KMS-11 (cell line): ENCODE data around the gene EFNA3.
A peak's percentile ranks its signal among the peaks of the same experiment; 100 is the strongest.

Source experiments
- H2AFZ ChIP-seq: fragments of 200-600 bp; sonication (generic); 2 replicates; pipeline ENCODE4 v1.6.1; 2016; ENCODE audit warnings: antibody characterized with exemption, mixed run types, low read depth
- H3K27ac ChIP-seq: fragments of 200-600 bp; sonication (generic); 2 replicates; pipeline ENCODE4 v1.6.1; 2016; ENCODE audit warnings: mild to moderate bottlenecking, mixed run types
- H3K27me3 ChIP-seq: fragments of 200-600 bp; sonication (generic); 2 replicates; pipeline ENCODE4 v1.6.1; 2017; ENCODE audit warnings: mild to moderate bottlenecking, low read depth, mixed run types, moderate library complexity; ENCODE audit not compliant: insufficient read depth
- H3K36me3 ChIP-seq: fragments of 200-600 bp; sonication (generic); 2 replicates; pipeline ENCODE4 v1.6.1; 2017; ENCODE audit warnings: mild to moderate bottlenecking, mixed run types; ENCODE audit not compliant: insufficient read depth
- H3K4me1 ChIP-seq: fragments of 200-600 bp; sonication (generic); 2 replicates; pipeline ENCODE4 v1.6.1; 2016; ENCODE audit warnings: mild to moderate bottlenecking, low read depth, mixed run types; ENCODE audit not compliant: poor library complexity, severe bottlenecking
- H3K4me2 ChIP-seq: fragments of 200-600 bp; sonication (generic); 2 replicates; pipeline ENCODE4 v1.7.0; 2016; ENCODE audit warnings: mild to moderate bottlenecking, mixed run types
- H3K4me3 ChIP-seq: fragments of 200-600 bp; sonication (generic); IDR thresholded peaks from 2 replicates; pipeline ENCODE4 v1.6.1; 2017; ENCODE audit warnings: low read depth, low read length, mixed read lengths; ENCODE audit not compliant: insufficient read depth
- H3K79me2 ChIP-seq: fragments of 200-600 bp; sonication (generic); 2 replicates; pipeline ENCODE4 v1.6.1; 2016; ENCODE audit warnings: low read depth, mixed run types; ENCODE audit not compliant: insufficient read depth
- H3K9ac ChIP-seq: fragments of 200-600 bp; sonication (generic); 2 replicates; pipeline ENCODE4 v1.6.1; 2016; ENCODE audit warnings: mild to moderate bottlenecking, mixed run types
- H4K20me1 ChIP-seq: fragments of 200-600 bp; sonication (generic); 2 replicates; pipeline ENCODE4 v1.6.1; 2016; ENCODE audit warnings: mild to moderate bottlenecking, mixed run types; ENCODE audit not compliant: insufficient read depth
- CTCF ChIP-seq: fragments of 200-600 bp; sonication (generic); conservative IDR thresholded peaks from 2 replicates; pipeline ENCODE4 v1.6.1; 2017; ENCODE audit warnings: low read depth, mild to moderate bottlenecking, antibody characterized with exemption, low read length, moderate library complexity, mixed read lengths

Gene EFNA3

DNA sequence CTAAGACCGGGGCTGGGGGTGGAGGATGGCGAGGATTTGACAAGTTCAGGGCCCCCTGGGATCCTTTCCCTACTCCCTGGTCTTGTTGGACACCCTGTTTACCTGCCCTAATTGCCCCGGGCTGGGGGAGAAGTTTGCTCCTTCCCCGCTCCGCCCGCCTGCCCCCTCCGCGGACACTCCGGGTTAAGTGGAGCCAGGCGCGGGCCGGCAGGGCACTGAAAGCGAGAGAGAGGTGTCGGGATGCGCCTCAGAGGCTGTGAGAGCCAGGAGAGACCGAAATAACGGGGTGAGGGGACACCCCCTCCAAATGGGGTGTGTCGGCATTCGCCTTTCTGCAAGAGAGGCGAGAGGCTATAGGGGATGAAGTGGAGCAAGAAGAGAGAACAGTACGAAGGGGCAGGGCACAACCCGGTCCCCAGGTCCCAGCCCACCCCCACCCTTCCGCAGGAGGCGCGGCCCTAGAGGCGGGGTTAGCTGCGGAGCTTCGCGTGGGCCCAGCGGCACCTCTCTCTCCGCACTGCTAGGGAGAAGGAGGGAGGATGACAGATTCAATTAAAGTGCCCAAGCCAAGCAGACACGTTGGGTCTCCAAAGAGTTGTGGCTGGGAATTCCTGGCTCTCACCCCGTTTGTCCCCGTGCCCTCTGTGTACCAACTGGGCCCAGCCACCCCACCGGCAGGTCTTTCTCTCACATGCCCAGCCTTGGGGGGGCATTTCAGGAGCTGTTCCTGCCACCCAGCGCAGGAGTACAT lies 3.8 kb downstream of the EFNA3 start:
- peaks cover 85% of the 10 kb centered on the region for H3K4me1 ChIP-seq
- H3K36me3 ChIP-seq = no peaks in the 10 kb centered on the region
- no peak overlapping the region for H3K27ac ChIP-seq
- no peaks in the 10 kb centered on the region for H3K79me2 ChIP-seq
- peaks cover 62% of the 10 kb centered on the region for H3K27me3 ChIP-seq
- TF ChIP-seq CTCF = no peak
- peak overlapping the region; percentile 33 for H3K4me3 ChIP-seq
- peak overlapping the region; percentile 77 for H3K4me2 ChIP-seq
- no peaks in the 10 kb centered on the region for H4K20me1 ChIP-seq
- no peak overlapping the region for H3K9ac ChIP-seq
- H2AFZ ChIP-seq = peak overlapping the region; percentile 48

DNA sequence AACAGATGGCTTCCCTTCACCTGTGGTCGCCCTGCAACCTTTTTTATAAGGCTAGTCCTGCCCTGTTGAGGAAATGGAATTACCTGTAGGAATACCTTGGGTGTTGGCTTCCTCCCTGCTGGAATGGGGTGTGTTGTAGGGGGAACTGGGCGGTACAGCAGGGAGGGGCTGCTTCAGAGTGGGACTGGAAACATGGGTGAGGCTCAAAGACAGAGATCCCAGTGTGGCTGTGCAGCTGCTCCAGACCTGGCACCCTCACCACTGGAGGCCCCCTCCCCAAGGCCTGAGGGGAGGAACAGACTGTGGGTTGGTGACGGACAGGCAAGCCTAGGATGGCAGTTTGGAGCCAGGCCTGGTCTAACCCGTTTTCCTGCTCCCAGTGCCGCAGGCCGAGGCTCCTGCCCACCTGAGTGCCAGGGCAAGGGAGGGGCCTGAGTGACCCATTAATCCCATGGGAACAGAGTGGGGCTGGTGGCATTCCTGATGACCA lies 4.5 kb downstream of the EFNA3 start:
- no peaks in the 10 kb centered on the region for H3K36me3 ChIP-seq
- H3K4me3 ChIP-seq = no peak overlapping the region
- no peak overlapping the region for H2AFZ ChIP-seq
- no peak for TF ChIP-seq CTCF
- H3K4me1 ChIP-seq = peaks cover 79% of the 10 kb centered on the region
- H3K79me2 ChIP-seq = no peaks in the 10 kb centered on the region
- no peak overlapping the region for H3K4me2 ChIP-seq
- no peak overlapping the region for H3K27ac ChIP-seq
- H3K9ac ChIP-seq = no peak overlapping the region
- H3K27me3 ChIP-seq = peaks cover 57% of the 10 kb centered on the region
- H4K20me1 ChIP-seq = no peaks in the 10 kb centered on the region

GRCh38 chr1:155083865-155084721 lies 5.5 kb downstream of the EFNA3 start:
- no peaks in the 10 kb centered on the region for H3K36me3 ChIP-seq
- H3K27me3 ChIP-seq = peaks cover 47% of the 10 kb centered on the region
- H3K27ac ChIP-seq = no peak overlapping the region
- H3K4me1 ChIP-seq = peaks cover 69% of the 10 kb centered on the region
- H3K9ac ChIP-seq = no peak overlapping the region; the same call in 1 of the 2 replicates
- no peak for TF ChIP-seq CTCF
- H2AFZ ChIP-seq = peak overlapping the region; percentile 89
- no peaks in the 10 kb centered on the region for H4K20me1 ChIP-seq
- no peaks in the 10 kb centered on the region for H3K79me2 ChIP-seq
- H3K4me3 ChIP-seq = peak overlapping the region; percentile 100
- peak overlapping the region; percentile 91 for H3K4me2 ChIP-seq

DNA sequence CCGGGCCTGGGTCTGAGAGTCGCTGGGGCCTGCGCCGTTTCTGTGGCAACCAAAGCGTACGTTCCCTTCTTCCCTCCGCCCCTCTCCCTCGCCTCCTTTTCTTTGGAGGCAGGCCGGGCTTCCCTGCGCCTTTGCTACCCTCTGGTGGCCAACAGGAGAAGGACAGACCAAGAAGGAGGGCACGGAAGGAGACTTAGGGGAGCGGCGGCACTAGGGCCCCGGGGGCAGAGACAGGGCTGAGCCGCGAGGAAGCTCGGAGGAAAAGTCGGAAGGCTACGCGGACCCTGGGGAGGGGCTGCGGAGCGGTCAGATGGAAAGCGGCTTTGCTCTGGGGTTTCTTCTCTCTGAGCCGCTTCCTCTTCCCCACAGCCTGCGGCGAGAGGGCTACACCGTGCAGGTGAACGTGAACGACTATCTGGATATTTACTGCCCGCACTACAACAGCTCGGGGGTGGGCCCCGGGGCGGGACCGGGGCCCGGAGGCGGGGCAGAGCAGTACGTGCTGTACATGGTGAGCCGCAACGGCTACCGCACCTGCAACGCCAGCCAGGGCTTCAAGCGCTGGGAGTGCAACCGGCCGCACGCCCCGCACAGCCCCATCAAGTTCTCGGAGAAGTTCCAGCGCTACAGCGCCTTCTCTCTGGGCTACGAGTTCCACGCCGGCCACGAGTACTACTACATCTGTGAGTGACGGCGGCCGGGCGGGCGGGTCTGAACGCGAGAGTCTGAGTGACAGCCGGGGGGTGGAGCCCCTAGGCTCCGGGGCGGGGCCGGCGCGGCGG lies 6.3 kb downstream of the EFNA3 start:
- Histone ChIP-seq H3K36me3 (no peaks in the 10 kb centered on the region), H3K4me3 (peak overlapping the region; percentile 100), H3K27ac (peak overlapping the region; percentile 39), H4K20me1 (no peaks in the 10 kb centered on the region), H3K27me3 (peaks cover 39% of the 10 kb centered on the region), H3K4me2 (peak overlapping the region; percentile 91), H3K4me1 (peaks cover 60% of the 10 kb centered on the region), H3K9ac (peak overlapping the region; percentile 45), H3K79me2 (no peaks in the 10 kb centered on the region), H2AFZ (peak overlapping the region; percentile 89)
- peak; percentile 99 for TF ChIP-seq CTCF
